Measurements from ENCODE around the gene ABCC1. TPM values are rescaled to one million over a fixed set of nuclear protein-coding genes. Genes with fewer than 3 reads are reported as not detected.

Gene ABCC1
- total and polyA plus RNA-seq, 2 of the 8 experiments (the other 6 are each of a cell fraction or from before 2014, with no cell fraction given) = 42.6 to 66.8 TPM

DNA sequence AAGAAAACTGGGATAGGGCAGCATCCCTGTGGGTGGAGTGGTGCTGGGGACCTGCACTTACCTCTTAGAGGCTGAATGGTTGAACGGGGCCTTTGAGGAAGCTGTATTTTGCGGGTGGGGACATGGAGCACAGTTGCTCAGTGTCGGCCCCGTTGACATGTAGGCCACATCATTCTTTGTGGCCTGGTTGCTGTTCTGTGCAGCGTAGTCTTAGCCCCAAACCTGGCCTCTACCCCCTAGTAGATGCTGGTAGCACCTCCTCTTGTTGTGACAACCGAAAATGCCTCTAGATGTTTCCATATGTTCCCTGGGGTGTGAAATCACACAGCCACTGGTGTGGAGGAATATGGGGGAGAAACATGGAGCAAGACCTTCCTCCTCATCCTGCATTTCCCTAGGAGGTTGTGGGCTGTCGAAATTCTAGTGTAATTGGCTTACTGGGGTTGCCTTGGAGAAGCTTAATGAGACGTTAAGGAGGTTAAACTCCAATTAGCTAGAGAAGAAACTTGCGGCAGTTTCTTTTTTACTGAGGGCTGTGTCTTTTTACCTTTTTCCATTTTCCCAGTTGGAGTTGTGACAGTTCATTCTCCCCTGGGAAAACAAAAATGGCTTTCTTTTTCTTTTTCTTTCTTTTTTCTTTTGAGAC, 9.4 kb downstream of the ABCC1 start:
- peaks cover 8 to 26% of the 10 kb centered on the region in 2 experiments for H4K20me1 ChIP-seq (replicated peaks in 1 of 2; ENCODE audit: control insufficient read depth in 1 of 2, insufficient read depth in 2 of 2, low read length in 2 of 2)
- CTCF ChIA-PET (ENCODE audit: partially characterized antibody) = interaction anchor here (0.7 to 1.8 kb wide), 5 partner anchors 8 to 78 kb away, joined by 3 to 10 read pairs (median 3); no protein-coding TSS in a partner anchor
- TF ChIP-seq SP2 (IDR thresholded peaks at IDR 0.05; ENCODE audit: low read length) = no peak
- TF ChIP-seq EP300 (IDR thresholded peaks at IDR 0.05; ENCODE audit: borderline replicate concordance in 1 of 2, low read depth in 2 of 2, low read length in 2 of 2) = no peak
- no peak for TF ChIP-seq RBBP5 (IDR thresholded peaks at IDR 0.05; ENCODE audit: borderline replicate concordance, low read depth, low read length)
- no peak for TF ChIP-seq BRCA1 (IDR thresholded peaks at IDR 0.05; ENCODE audit: low read depth, low read length)
- no peak for TF ChIP-seq NRF1 (IDR thresholded peaks at IDR 0.05; ENCODE audit: low read depth, low read length)
- TF ChIP-seq KDM5A (IDR thresholded peaks at IDR 0.05; ENCODE audit: low read length) = no peak
- no peak for TF ChIP-seq RAD21 (IDR thresholded peaks at IDR 0.05 in 1 of 2, conservative IDR thresholded peaks at IDR 0.05 in 1 of 2; ENCODE audit: low read depth in 2 of 2, low read length in 2 of 2)
- TF ChIP-seq CREB1 (IDR thresholded peaks at IDR 0.05) = no peak
- no peak for TF ChIP-seq SRF (IDR thresholded peaks at IDR 0.05; ENCODE audit: low read depth, low read length)
- TF ChIP-seq, protein P1, sequence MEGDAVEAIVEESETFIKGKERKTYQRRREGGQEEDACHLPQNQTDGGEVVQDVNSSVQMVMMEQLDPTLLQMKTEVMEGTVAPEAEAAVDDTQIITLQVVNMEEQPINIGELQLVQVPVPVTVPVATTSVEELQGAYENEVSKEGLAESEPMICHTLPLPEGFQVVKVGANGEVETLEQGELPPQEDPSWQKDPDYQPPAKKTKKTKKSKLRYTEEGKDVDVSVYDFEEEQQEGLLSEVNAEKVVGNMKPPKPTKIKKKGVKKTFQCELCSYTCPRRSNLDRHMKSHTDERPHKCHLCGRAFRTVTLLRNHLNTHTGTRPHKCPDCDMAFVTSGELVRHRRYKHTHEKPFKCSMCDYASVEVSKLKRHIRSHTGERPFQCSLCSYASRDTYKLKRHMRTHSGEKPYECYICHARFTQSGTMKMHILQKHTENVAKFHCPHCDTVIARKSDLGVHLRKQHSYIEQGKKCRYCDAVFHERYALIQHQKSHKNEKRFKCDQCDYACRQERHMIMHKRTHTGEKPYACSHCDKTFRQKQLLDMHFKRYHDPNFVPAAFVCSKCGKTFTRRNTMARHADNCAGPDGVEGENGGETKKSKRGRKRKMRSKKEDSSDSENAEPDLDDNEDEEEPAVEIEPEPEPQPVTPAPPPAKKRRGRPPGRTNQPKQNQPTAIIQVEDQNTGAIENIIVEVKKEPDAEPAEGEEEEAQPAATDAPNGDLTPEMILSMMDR (IDR thresholded peaks at IDR 0.05; ENCODE audit: control extremely low read depth in 1 of 3, insufficient read depth in 1 of 3, low read depth in 1 of 3, low read length in 3 of 3) = no peak

More for the DNA sequence above, 9.4 kb downstream of the ABCC1 start:
- H2BK120ac ChIP-seq (replicated peaks; ENCODE audit: low read depth, low read length) = no peak overlapping the region
- FAIRE-seq (no peak), DNase-seq (ENCODE audit: low read depth in 1 of 2, low spot score in 2 of 2) (no peak)
- H3K14ac ChIP-seq (ENCODE audit: insufficient read length) = no peak overlapping the region
- no peak overlapping the region for H2AK5ac ChIP-seq (ENCODE audit: low read depth, low read length)
- H3K9ac ChIP-seq (replicated peaks in 1 of 4; ENCODE audit: extremely low read depth in 1 of 4, low read depth in 3 of 4, low read length in 3 of 4) = no peak overlapping the region
- no peak overlapping the region for H2BK15ac ChIP-seq (ENCODE audit: low read length)
- H4K5ac ChIP-seq (ENCODE audit: insufficient read length, low read depth, low read length) = no peak overlapping the region
- H2BK20ac ChIP-seq (ENCODE audit: low read length) = no peak overlapping the region
- no peak overlapping the region for H4K91ac ChIP-seq (replicated peaks; ENCODE audit: insufficient read length, low read length)
- H2AFZ ChIP-seq (ENCODE audit: low read length) = no peak overlapping the region
- H3K23me2 ChIP-seq (ENCODE audit: low read depth, low read length) = no peaks in the 10 kb centered on the region
- no peak overlapping the region for H4K8ac ChIP-seq (ENCODE audit: extremely low read depth, insufficient read depth, low read length)
- no peak overlapping the region for H3K23ac ChIP-seq (ENCODE audit: insufficient read length)
- peaks cover 3 to 10% (median 8%) of the 10 kb centered on the region in 4 experiments; a peak in 5 of 7 replicates for H3K4me1 ChIP-seq (replicated peaks in 1 of 4; ENCODE audit: control insufficient read depth in 3 of 4, insufficient read depth in 4 of 4, low read length in 3 of 4)
- peak overlapping the region; percentile 38; the same call in 1 of the 2 replicates for H2BK5ac ChIP-seq (ENCODE audit: low read depth, low read length)
- H3K9me3 ChIP-seq (ENCODE audit: insufficient read depth in 2 of 2, low read depth in 1 of 2, low read length in 1 of 2) = peaks cover 3 to 7% of the 10 kb centered on the region in 2 experiments
- no peak overlapping the region for H3K4me2 ChIP-seq (ENCODE audit: insufficient read depth in 1 of 2, low read depth in 2 of 2, low read length in 2 of 2)
- peaks cover 25% of the 10 kb centered on the region for H3K79me1 ChIP-seq (ENCODE audit: low read depth, low read length)
- no peak overlapping the region for H3K4me3 ChIP-seq (ENCODE audit: extremely low read depth in 1 of 4, insufficient read depth in 2 of 4, low read depth in 3 of 4, low read length in 4 of 4)
- no peak overlapping the region for H3K56ac ChIP-seq (replicated peaks; ENCODE audit: insufficient read length, low read depth, low read length)
- no peak overlapping the region for H3K4ac ChIP-seq (replicated peaks; ENCODE audit: insufficient read length, low read depth, low read length)
- H3K27ac ChIP-seq (ENCODE audit: low read depth, low read length) = no peak overlapping the region
- no peak overlapping the region for H2BK12ac ChIP-seq (ENCODE audit: low read depth, low read length)
- WGBS, 2 experiments (ENCODE audit: extremely low coverage in 1 of 2, insufficient coverage in 1 of 2, insufficient read length in 1 of 2, insufficient replicate concordance in 2 of 2, low coverage in 1 of 2, low lambda C conversion rate in 2 of 2, missing lambda C conversion rate in 1 of 2) = 92% methylated on average over 9 of the region's 9 CpGs; no CpG with 5 or more reads in 1 of the 2 experiments
- H3K79me2 ChIP-seq (ENCODE audit: control insufficient read depth in 1 of 2, insufficient read depth in 2 of 2, low read length in 2 of 2) = peaks cover 39 to 100% of the 10 kb centered on the region in 2 experiments
- H3K18ac ChIP-seq (ENCODE audit: extremely low read depth, low read length) = no peak overlapping the region
- peaks cover 0 to 7% (median 3%) of the 10 kb centered on the region in 4 experiments; a peak in 2 of 8 replicates for H3K36me3 ChIP-seq (ENCODE audit: control insufficient read depth in 2 of 4, insufficient read depth in 4 of 4, low read length in 3 of 4)
- no peaks in the 10 kb centered on the region for H3K27me3 ChIP-seq (replicated peaks in 1 of 4; ENCODE audit: control insufficient read depth in 3 of 4, extremely low read depth in 1 of 4, insufficient read depth in 3 of 4, low read length in 3 of 4)
- POLR2A ChIA-PET (ENCODE audit: partially characterized antibody) = interaction anchor here (2.7 to 2.9 kb wide), 2 partner anchors 9 to 12 kb away, joined by 10 to 19 read pairs; no protein-coding TSS in a partner anchor
